Gastrocnemius medialis (tissue), 4 donors: ENCODE results near the gene C4orf36.

Source experiments
- POLR2A ChIP-seq, 2 donors: fragments of 450-650 bp; IDR thresholded peaks; one replicate each; pipeline ENCODE4 v1.6.1; 2017; ENCODE audit warnings: antibody characterized with exemption in 2 of 2, mild to moderate bottlenecking in 2 of 2, moderate library complexity in 2 of 2
- TF ChIP-seq, protein P1 (sequence below), 5 experiments: fragments of 450-650 bp in 3 of 5; fragments of 200-600 bp in 2 of 5; sonication (generic) in 2 of 5; IDR thresholded peaks in 4 of 5; conservative IDR thresholded peaks in 1 of 5; 1 replicate in 4 of 5; 2 replicates in 1 of 5; pipeline ENCODE4 v1.5.1; 2016 to 2019; ENCODE audit warnings: antibody characterized with exemption in 5 of 5, mild to moderate bottlenecking in 3 of 5, moderate library complexity in 3 of 5

DNA sequence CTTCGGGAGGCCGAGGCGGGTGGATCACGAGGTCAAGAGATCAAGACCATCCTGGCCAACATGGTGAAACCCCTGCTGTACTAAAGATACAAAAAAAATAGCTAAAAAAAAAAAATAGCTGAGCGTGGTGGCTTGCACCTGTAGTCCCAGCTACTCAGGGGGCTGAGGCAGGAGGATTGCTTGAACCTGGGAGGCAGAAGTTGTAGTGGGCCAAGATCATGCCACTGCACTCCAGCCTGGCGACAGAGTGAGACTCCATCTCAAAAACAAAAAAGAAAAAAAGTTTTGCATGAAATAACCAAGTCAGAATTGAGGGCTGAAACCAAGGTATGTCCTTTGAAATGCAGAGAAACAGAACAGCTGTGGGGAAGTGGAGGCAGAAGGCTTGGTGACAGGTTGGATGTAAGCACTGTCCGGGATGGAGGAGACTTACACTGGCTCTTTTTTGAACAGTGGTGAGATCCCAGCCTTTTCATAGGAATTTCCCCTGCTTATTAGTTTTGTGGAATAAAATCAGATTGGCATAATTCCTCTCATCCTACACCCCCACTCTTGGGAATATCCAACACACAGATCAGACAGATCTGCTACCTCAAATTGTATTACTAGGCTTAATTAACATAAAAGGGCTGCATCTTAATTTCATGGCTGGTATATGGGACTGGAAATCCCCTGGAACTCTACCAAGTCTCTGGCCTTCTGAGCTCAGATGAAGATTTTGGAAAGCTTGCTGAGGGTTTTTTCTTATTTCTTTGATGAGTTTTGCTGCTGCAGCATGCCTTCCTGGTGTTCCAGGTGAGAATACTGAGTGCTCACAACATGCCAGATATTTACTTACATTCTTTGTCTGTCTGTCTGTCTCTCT lies 18.8 kb upstream of the C4orf36 start:
- TF ChIP-seq, protein P1, sequence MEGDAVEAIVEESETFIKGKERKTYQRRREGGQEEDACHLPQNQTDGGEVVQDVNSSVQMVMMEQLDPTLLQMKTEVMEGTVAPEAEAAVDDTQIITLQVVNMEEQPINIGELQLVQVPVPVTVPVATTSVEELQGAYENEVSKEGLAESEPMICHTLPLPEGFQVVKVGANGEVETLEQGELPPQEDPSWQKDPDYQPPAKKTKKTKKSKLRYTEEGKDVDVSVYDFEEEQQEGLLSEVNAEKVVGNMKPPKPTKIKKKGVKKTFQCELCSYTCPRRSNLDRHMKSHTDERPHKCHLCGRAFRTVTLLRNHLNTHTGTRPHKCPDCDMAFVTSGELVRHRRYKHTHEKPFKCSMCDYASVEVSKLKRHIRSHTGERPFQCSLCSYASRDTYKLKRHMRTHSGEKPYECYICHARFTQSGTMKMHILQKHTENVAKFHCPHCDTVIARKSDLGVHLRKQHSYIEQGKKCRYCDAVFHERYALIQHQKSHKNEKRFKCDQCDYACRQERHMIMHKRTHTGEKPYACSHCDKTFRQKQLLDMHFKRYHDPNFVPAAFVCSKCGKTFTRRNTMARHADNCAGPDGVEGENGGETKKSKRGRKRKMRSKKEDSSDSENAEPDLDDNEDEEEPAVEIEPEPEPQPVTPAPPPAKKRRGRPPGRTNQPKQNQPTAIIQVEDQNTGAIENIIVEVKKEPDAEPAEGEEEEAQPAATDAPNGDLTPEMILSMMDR (IDR thresholded peaks at IDR 0.05 in 4 of 5, conservative IDR thresholded peaks at IDR 0.05 in 1 of 5) = no peak
- TF ChIP-seq POLR2A (IDR thresholded peaks at IDR 0.05) = no peak
